B cell (primary cell): Measurements from ENCODE around the gene TECPR2.

Experiments
- EZH2 ChIP-seq: IDR thresholded peaks from 2 replicates; pipeline ENCODE4 v1.6.1; 2012; ENCODE audit warnings: borderline replicate concordance, low read depth, mild to moderate bottlenecking, moderate library complexity, low read length; ENCODE audit not compliant: insufficient read depth, poor library complexity, severe bottlenecking
- TF ChIP-seq, protein P1 (sequence below): fragments of 200-600 bp; IDR thresholded peaks from one replicate; pipeline ENCODE4 v1.8.0; 2022; ENCODE audit warnings: antibody characterized with exemption, mild to moderate bottlenecking

DNA sequence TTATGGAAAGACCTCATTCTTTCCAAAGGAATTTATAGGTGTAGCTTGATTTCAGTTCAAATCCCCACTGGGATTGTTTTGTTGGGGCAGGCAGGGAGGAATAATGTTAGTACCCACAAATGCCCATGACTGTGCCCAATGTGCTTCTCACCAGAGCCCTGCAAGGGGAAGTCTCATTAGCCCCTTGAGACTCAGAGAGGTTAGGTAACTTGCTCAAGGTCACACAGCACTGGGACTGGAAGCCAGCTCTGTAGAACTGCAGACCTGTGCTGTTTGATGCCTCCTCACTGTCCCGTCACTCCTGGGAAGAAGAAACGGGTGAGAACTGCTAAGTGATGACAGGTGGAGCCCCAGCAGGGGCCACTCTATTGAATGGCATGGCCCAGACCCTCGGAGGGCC, 138.0 kb downstream of the TECPR2 start:
- no peak for TF ChIP-seq EZH2
- TF ChIP-seq, protein P1, sequence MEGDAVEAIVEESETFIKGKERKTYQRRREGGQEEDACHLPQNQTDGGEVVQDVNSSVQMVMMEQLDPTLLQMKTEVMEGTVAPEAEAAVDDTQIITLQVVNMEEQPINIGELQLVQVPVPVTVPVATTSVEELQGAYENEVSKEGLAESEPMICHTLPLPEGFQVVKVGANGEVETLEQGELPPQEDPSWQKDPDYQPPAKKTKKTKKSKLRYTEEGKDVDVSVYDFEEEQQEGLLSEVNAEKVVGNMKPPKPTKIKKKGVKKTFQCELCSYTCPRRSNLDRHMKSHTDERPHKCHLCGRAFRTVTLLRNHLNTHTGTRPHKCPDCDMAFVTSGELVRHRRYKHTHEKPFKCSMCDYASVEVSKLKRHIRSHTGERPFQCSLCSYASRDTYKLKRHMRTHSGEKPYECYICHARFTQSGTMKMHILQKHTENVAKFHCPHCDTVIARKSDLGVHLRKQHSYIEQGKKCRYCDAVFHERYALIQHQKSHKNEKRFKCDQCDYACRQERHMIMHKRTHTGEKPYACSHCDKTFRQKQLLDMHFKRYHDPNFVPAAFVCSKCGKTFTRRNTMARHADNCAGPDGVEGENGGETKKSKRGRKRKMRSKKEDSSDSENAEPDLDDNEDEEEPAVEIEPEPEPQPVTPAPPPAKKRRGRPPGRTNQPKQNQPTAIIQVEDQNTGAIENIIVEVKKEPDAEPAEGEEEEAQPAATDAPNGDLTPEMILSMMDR: no peak
